CD4-positive, alpha-beta T cell treated with Interleukin-21 for 1 hour (primary cell): ENCODE results near the gene TGFBRAP1.

ENCODE experiments used
- DNase-seq: peaks from one replicate; pipeline ENCODE4 v3.0.0-alpha.2; 2020

TGFBRAP1 gene

DNA sequence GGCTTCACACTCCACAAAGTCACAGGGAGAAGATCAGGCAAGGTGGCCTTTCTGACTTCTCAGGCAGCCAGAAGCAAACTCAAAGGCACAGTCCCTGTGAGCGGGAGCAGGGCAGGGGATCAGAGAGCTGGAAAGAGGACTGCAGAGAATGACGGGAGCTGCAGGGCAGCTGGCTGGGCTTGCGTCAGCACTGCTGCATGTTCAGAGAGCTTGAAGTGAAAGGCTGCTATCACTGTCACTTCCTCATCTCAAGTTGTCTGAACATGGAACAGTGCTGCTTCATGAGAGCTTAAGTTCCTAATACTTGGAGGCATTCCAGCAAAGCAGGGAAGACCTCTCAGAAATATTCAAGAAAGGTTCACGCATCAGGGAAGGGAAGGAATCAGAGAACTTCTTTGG, 20.4 kb downstream of the TGFBRAP1 start:
- no peak for DNase-seq

DNA sequence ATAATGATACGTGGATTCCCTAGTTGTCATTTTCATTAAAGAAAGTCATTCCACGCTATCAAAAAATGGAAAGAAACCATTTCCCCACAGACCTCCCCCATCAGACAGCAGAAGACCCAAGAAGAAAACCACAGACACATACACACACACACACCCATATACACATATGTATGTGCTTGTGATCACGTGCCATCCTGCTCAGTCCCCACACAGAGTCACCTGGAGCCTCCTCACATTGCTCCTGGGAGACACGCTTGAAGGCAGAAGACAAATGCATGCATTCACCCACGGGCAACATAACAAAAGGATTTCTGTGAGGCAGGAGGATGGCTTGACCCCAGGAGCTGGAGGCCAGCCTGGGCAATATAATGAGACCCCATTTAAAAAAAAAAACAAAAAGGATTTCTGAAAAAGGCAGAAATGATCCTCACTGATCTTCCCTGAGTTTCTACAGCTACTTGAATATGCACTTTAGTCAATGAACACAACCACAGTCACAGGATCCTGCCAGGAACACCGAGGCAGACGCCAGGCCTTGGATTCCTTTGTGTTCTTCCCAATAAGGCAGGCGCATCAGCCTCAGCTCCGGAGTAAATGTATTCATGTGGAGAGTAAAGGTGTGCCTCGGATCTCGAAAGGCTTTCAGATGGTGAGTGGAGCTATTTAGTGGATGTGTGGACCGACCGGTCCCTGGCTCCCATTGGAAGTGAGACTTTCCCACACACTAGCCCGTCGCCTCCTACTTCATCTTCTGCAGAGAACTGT, 21.0 kb downstream of the TGFBRAP1 start:
- no peak for DNase-seq

GRCh38 chr2:105307962-105308361, 21.6 kb downstream of the TGFBRAP1 start:
- no peak for DNase-seq

DNA sequence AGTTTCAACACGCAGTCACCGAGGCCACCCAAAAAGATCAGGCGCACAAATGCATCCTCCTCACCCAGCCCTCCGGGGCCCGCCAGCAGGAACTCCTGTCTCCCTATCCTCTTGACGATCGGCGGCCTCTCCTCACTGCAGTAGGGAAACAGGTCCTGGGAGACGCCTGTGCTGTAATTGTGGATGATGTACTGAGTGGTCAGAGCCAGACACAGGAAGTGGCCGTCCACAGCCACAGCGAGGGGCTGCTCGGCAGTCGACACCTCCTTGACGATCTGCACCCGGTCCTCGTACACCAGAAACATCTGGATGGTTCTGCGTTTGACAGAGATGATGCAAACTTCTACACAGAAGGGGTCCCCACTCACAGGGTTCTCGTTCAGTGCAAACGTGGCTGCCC, 22.0 kb downstream of the TGFBRAP1 start:
- no peak for DNase-seq

- no peak for DNase-seq
Observed at GRCh38 chr2:105307146-105307545, 22.4 kb downstream of the TGFBRAP1 start.

DNA sequence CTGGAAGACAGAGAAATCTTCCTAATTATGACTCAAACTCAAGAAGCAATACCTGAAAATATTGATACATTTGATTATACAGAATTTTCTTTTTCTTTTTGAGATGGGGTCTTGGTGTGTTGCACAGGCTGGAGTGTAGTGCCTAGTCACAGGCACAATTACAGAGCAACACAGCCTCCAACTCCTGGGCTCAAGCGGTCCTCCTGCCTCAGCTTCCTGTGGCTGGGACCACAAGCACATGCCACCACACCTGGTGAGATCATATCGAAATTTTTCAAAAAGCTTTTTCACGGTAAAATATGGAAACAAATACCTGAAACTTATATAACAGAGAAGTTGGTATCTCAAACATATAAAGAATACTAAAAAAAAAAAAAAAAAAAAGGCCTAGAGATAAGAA, 27.9 kb downstream of the TGFBRAP1 start:
- DNase-seq, result no peak

- no peak for DNase-seq
Observed at GRCh38 chr2:105299290-105299689, 30.2 kb downstream of the TGFBRAP1 start.

- no peak for DNase-seq
Observed at GRCh38 chr2:105298017-105298416, 31.5 kb downstream of the TGFBRAP1 start.

DNA sequence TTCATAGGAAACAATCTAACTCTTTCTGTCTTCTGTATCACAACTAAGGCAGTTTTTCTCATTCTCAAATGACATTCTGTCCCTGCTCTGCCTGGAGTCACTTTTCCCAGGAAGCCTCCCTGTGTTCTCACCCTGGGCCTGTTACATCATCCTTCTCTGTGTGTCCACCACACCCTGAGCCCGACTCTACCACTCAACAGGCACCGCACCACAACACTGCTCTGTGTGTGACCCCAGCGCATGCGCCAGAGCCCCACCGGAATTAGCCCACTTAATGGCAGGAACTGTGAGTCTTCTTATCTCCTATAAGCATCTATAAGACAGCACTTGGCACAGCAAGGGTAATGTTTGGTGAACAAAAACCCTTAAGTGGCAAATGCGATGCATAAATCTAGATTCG, 32.3 kb downstream of the TGFBRAP1 start:
- DNase-seq, result no peak

DNA sequence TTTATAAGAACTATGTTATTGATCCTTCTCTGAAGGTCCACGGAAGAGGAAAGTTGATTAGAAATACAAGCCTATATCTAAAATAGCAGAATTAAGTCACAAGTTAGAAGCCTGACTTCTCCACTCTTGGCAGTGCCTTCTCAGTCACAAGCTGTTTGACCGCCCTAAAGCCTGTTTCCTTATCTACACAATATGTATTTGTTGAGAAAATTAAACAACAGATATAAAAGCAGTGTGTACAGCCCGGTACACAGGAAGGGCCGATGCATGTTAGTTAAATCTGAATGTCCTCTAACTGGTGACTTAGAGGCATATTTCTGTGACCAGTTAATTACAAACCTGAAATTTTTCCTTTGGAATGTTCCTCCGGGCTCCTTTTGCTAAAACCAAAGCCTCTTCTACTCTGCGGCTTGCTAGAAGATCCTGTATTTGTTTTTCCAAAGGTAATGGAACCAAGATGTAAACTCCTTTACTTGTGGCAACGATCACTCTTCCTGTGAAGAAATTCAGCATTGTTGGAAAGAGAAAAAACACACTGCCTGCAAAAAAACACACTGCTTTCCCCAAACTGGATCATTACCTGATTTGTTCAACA, 33.4 kb downstream of the TGFBRAP1 start:
- DNase-seq, result no peak

- DNase-seq, result peak; percentile 20
Observed at GRCh38 chr2:105294844-105295481, 34.6 kb downstream of the TGFBRAP1 start.

GRCh38 chr2:105294046-105294445, 35.5 kb downstream of the TGFBRAP1 start:
- DNase-seq, result no peak

DNA sequence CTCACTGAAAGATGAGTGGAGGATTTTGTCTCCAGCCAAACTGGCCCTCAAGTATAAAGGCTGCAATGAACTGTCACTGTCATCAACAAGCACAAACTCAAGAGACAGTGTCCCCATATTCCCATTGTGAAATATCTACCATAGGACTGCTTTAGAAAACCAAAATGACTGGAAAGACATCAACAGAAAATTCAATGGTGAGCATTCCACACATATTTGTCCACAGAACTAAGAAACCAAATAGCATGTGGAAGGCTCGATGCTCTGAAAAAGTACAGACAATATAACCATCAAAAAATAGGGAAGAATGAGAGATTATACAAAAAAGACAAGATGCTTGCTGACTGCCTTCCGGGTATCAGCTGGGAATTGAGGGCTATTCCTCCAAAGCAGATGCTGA, 37.6 kb downstream of the TGFBRAP1 start:
- no peak for DNase-seq

- DNase-seq, result no peak
Observed at GRCh38 chr2:105290981-105291660, 38.4 kb downstream of the TGFBRAP1 start.

DNA sequence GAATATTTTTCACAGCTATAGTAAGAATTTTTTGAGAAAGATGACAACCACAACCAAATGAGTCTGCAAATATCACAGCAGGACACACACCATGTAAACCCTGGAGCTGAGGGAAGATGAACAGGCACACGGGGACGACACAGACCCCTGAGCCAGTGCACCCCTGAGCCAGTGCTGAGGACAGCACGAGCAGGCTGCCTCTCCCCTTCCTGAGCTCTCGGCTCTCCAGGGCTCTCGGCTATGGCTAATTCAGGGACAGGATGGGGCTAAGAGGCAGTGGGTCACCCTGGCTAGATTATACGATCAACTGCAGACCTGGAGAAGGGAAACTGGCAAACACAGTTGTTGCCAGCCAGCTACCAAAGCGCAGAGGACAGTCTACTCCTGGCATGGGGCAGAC, 41.4 kb downstream of the TGFBRAP1 start:
- DNase-seq, result no peak

- DNase-seq, result peak; percentile 12
Observed at GRCh38 chr2:105287692-105288091, 41.8 kb downstream of the TGFBRAP1 start.

DNA sequence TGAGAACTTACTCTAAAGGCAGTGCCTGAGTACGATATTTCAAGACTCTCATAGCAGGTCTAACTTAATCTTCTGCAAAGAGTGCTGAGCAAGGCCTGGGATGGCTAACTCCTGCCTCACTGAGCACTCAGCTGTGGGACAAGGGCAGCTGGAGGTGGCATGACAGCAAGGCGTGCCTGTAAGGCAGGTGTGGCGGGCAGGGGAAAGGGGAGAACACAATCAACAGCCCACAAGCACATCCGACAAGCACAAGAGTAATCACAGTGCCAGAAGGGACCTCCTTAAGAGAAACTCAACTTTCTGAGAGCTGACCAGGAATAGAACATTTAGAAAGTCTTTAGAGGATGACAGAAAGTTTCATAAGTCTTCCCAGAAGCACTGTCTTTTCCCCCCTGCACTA, 46.0 kb downstream of the TGFBRAP1 start:
- DNase-seq, result no peak

- DNase-seq, result no peak
Observed at GRCh38 chr2:105280281-105280680, 49.3 kb downstream of the TGFBRAP1 start.

- DNase-seq, result no peak
Observed at GRCh38 chr2:105279126-105279525, 50.4 kb downstream of the TGFBRAP1 start.

- DNase-seq, result no peak
Observed at GRCh38 chr2:105278654-105279053, 50.9 kb downstream of the TGFBRAP1 start.

DNA sequence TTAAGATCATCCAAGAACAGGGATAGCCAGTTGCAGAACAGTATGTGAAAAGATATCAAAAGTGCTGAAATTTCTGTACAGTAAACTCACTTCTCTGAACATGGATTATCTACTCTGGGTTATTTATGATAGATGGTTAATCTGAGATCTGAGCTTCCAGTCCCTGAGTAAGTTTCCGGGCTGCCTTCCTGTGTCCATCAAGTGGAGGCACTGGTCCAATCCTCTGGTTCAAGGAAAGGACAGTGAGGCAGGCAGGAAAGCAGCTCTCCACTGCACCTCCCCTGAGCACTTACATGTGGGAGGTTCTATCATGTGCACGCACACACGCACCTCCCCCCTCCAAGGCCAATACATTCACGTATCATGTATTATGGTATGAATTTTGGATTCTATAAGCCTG, 55.5 kb downstream of the TGFBRAP1 start:
- no peak for DNase-seq

- DNase-seq, result no peak
Observed at GRCh38 chr2:105272176-105272575, 57.4 kb downstream of the TGFBRAP1 start.

DNA sequence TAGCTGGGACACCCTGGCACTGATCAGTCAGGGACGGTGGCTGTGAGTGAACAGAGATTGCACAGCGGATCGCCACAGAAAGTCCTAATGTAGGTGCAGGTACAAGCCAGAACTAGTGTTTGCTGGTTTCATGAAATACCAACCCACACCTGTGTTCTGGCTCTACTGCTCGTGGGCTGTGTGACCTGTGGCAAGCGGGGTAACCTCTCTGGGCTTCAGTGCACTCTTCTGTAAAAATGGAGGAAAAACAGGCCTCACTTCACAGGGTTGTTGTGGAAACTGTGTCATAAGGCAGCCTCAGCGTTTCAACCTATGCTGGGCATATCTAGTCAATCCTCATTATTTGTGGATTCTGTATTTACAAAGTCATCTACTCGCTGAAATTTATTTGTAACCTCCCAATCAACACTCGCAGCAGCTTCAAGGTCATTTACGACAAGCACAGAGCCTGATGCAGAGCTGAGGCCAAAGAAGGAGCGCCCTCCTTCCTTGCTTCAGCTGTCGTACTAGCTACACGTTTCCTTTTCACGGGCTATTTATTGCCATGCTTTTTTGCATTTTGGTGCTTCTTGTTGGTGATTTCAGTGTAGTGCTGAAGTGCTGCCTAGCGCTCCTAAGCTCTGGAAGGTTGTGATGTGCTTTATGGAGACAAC, 58.0 kb downstream of the TGFBRAP1 start:
- DNase-seq, result no peak
